K562 (cell line): ENCODE results near the gene YARS1. TPM values are rescaled to one million over a fixed set of nuclear protein-coding genes. Genes with fewer than 3 reads are reported as not detected.
A peak's percentile ranks its signal among the peaks of the same experiment; 100 is the strongest.

ENCODE experiments used
- ESRRA ChIP-seq: fragments of 450-650 bp; IDR thresholded peaks from 2 replicates; pipeline ENCODE4 v1.6.1; 2014; ENCODE audit warnings: low read depth, mild to moderate bottlenecking, moderate library complexity, borderline replicate concordance
- FOXA3 ChIP-seq, 2 experiments: fragments of 450-650 bp in 1 of 2; sonication (generic) in 1 of 2; formaldehyde crosslinking; IDR thresholded peaks in 1 of 2; conservative IDR thresholded peaks in 1 of 2; 2 replicates each; pipeline versions ENCODE4 v1.4.0 to v1.8.0; 2020 to 2022; ENCODE audit warnings: mild to moderate bottlenecking in 2 of 2, missing genetic modification reagents in 1 of 2
- FOXP4 ChIP-seq: sonication (generic); formaldehyde crosslinking; IDR thresholded peaks from 2 replicates; pipeline ENCODE4 v1.8.0; 2022; ENCODE audit warnings: mild to moderate bottlenecking, missing genetic modification reagents, borderline replicate concordance
- MBD2 ChIP-seq: sonication (generic); IDR thresholded peaks from 2 replicates; pipeline ENCODE4 v1.6.1; 2016; ENCODE audit warnings: low read depth, borderline replicate concordance
- MCM5 ChIP-seq: fragments of 450-650 bp; IDR thresholded peaks from 2 replicates; pipeline ENCODE4 v1.6.1; 2016; ENCODE audit warnings: low read depth
- MGA ChIP-seq: fragments of 450-650 bp; IDR thresholded peaks from 2 replicates; pipeline ENCODE4 v1.6.1; 2016; ENCODE audit warnings: mild to moderate bottlenecking, moderate library complexity
- NFE2 ChIP-seq: IDR thresholded peaks from 2 replicates; pipeline ENCODE4 v1.6.1; 2014; ENCODE audit warnings: antibody characterized with exemption, low read depth
- NKRF ChIP-seq: fragments of 450-650 bp; IDR thresholded peaks from 2 replicates; pipeline ENCODE4 v1.6.1; 2016; ENCODE audit warnings: borderline replicate concordance
- TCF3 ChIP-seq: sonication (generic); formaldehyde crosslinking; IDR thresholded peaks from 2 replicates; pipeline ENCODE4 v1.4.0; 2020; ENCODE audit warnings: mild to moderate bottlenecking, missing genetic modification reagents
- TEAD2 ChIP-seq: fragments of 450-650 bp; IDR thresholded peaks from 2 replicates; pipeline ENCODE4 v1.6.1; 2016; ENCODE audit warnings: missing genetic modification characterization, control low read depth, missing compliant biosample characterization
- ZNF121 ChIP-seq: sonication (generic); formaldehyde crosslinking; conservative IDR thresholded peaks from 2 replicates; pipeline ENCODE4 v1.8.0; 2022; ENCODE audit warnings: missing genetic modification reagents
- polyA plus RNA-seq, 8 experiments: library from polyadenylated mRNA; depleted of rRNA in 4 of 8; stranded (reverse) in 5 of 8; unstranded in 3 of 8; fragments of >200 nt; fragmentation: Nextera tagmentation in 2 of 8; fragmentation: Illumina TruSeq in 1 of 8; extraction: Ambion mirVana in 2 of 8; extraction: Trizol in 1 of 8; gene quantifications; 2 replicates each; pipeline versions ENCODE4 v1.2.1 to v1.2.3, GENCODE V29; 2011 to 2014; ENCODE audit warnings: inconsistent platforms in 1 of 8, missing spikeins in 1 of 8
- total RNA-seq, 7 experiments: library from RNA; depleted of rRNA in 6 of 7; stranded (reverse); fragments of >200 nt in 6 of 7; fragmentation: Illumina TruSeq in 2 of 7; extraction: Trizol in 2 of 7; gene quantifications; 2 replicates each; pipeline versions ENCODE4 v1.2.1 to v1.2.3, GENCODE V29; 2011 to 2021; ENCODE audit warnings: low replicate concordance in 1 of 7

YARS1 gene
- total and polyA plus RNA-seq, 9 of the 15 experiments (the other 6 are each of a cell fraction or from before 2014, with no cell fraction given) = 66.2 to 336 (median 201) TPM

- TF ChIP-seq FOXP4 (CRISPR knock-in tag) (no peak), NFE2 (no peak), MGA (peak; percentile 87), FOXA3 (CRISPR knock-in tag; conservative IDR thresholded peaks at IDR 0.05 in 1 of 2, IDR thresholded peaks at IDR 0.05 in 1 of 2) (no peak), MCM5 (no peak), NKRF (peak; percentile 97), ZNF121 (no peak), TEAD2 (tag) (no peak), MBD2 (peak; percentile 82; the same call in 1 of the 2 replicates), TCF3 (CRISPR knock-in tag) (peak; percentile 52; the same call in 1 of the 2 replicates), ESRRA (peak; percentile 82)
Observed at GRCh38 chr1:32817159-32817814, at the start of gene YARS1, which contains the start of gene S100PBP (continued).
